GM19035 (cell line): ENCODE data around the gene KIF25.
"Not testable (repeated sequence)": the region's sequence is repeated elsewhere in the genome, so short reads cannot be mapped to it uniquely, and the experiment has no call there.

Experiments
- ATAC-seq: cut with Tn5 transposase; IDR thresholded peaks from one replicate; pipeline ENCODE4 v1.9.1; 2021; ENCODE audit not compliant: unreplicated experiment

Gene KIF25

GRCh38 chr6:168063431-168063830, 66.0 kb downstream of the KIF25 start:
- no peak for ATAC-seq

DNA sequence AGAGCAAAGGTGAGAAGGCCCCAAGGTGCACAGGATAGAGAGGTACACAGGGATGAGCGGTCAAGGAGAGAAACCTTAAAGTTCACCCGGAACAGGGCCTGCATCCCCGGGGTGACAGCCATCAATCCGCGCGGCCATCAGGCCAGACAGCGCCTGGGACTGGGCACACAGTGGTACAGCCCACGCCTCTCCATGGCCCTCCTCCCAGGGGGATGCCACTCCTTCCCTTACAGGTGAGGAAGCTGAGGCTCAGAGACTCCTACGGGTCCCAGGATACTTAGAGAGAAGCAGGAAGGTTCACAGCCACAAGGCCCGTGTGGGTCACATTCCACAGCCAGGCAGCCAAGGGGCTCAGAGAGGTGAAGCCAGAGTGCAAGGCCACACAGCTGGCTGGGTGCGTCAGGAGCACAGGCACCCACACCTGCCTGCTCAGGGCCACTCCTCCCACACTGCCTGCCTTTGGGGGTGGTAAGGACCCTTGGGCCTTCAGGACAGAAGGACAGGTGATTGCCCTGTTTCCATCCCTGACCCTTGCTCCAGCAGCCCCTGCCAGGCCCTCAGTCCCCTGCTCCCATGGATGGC, 66.8 kb downstream of the KIF25 start:
- ATAC-seq = no peak

- no peak for ATAC-seq
Observed at GRCh38 chr6:168067081-168067759, 69.7 kb downstream of the KIF25 start.

GRCh38 chr6:168070804-168071203, 73.3 kb downstream of the KIF25 start:
- no peak for ATAC-seq

DNA sequence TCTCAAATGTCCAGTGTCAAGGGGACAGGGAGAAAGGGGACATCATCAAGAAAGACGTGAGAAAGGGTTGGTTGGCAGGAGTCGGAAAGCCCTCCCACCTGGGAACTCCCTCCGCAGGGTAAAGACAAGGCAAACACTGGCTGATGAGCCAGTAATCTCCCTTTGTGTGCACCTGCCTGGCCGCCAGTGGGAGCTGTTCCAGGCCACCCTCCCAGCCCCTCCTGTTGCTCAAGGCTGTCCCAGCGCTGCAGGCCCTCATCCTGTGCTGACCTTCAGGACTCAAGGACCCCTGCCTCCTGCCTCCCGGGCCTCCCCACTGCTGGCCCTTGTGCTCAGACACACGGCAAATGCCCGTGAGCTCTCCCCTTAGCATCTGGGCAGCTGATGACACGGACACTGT, 74.1 kb downstream of the KIF25 start:
- no peak for ATAC-seq

- no peak for ATAC-seq
Observed at GRCh38 chr6:168072261-168072660, 74.8 kb downstream of the KIF25 start.

DNA sequence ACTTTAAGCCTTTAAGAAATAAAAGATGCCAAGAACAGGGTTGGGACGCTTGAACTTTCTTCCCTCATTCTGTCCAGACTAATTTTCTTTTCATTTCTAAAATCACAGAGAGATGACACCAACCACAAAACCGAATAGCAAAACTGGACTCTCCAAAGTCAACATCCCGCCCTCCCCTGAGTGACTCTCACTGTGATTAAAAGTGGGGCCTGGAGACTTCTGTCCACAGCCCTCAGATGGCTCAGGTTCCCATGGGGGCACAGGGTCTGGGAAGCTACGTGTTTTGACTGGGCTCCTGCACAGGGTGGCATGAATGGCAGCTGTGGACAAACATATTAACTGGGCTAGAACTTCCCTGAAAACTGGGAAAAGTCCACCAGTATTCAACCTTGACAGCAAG, 75.3 kb downstream of the KIF25 start:
- no peak for ATAC-seq

- no peak for ATAC-seq
Observed at GRCh38 chr6:168073937-168074730, 76.7 kb downstream of the KIF25 start.

DNA sequence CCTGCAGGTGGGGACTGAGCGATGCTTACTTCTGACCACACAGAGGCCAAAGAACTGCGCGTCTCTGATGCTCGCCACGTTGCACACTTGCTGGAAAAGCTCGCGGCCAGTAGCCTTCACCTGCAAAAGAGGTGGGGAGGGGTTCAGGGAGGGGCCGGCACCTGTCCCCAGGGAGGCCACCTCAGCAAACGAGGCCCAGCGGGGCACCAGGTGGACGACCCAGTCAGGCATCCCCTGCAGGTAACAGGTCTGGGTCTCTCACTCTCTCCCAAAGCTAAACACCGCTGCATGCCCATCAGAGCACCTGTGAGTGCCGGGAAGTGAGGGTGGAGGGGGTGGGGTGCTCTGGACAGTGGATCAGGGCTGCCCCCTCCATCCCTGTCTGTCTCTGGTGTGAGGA, 77.7 kb downstream of the KIF25 start:
- ATAC-seq = no peak

GRCh38 chr6:168075787-168076202, 78.3 kb downstream of the KIF25 start:
- ATAC-seq = no peak

DNA sequence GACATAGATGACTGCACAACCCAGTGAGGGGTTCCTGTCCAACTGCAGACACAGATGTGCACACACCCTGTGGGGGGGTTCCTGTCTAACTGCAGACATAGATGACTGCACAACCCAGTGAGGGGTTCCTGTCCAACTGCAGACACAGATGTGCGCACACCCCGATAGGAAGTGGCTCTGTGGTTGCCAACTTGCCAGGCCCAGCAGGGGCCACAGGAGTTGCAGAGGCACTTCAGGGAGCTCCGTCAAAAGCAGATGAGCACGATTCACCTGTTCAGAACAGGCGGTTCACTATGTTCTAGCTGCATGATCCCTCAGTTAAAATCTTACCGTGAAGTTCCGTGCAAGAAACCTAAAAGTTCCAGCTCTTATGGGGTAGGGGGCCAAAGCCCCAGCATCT, 79.9 kb downstream of the KIF25 start:
- not testable (repeated sequence) for ATAC-seq

GRCh38 chr6:168078175-168078942, 80.9 kb downstream of the KIF25 start:
- no peak for ATAC-seq

GRCh38 chr6:168078943-168079405, 81.5 kb downstream of the KIF25 start, which contains the start of gene FRMD1:
Gene FRMD1 (minus strand): TSS chr6:168079212. CDS start chr6:168079094, 118 bp downstream.
- ATAC-seq = no peak

- no peak for ATAC-seq
Observed at GRCh38 chr6:168080393-168081077, 83.1 kb downstream of the KIF25 start.

DNA sequence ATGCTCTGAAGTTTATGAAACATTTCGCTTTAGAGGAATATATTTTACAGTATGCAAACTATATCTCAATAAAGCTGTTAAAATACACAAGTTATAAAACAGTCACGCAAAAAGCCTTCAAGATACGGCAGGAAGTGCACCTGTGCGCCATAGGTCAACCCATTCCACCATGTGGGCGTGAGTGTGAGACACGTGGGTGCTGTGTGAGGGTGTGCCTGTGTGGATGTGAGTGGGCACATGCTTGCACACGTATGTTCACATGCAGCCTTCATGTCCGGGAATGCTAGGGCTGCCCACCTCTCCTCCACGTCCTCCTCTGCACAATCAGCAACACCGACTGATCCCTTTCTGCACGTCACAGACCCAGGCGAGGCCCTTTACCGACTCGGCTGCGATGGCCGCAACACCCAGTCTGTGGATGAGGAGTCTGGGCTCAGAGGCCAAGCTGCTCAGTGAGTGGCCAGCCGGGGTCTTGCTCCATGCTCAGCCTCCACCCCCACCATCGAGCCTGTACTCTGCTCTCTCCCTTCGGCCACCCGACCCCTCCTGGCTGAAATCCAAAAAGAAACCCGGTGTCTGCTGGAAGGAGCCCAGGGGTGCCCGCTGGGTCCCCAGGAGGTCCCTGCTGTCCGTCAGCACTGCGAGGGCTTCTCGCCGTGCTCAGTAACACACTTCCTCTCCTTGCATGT, 84.5 kb downstream of the KIF25 start:
- ATAC-seq = no peak

DNA sequence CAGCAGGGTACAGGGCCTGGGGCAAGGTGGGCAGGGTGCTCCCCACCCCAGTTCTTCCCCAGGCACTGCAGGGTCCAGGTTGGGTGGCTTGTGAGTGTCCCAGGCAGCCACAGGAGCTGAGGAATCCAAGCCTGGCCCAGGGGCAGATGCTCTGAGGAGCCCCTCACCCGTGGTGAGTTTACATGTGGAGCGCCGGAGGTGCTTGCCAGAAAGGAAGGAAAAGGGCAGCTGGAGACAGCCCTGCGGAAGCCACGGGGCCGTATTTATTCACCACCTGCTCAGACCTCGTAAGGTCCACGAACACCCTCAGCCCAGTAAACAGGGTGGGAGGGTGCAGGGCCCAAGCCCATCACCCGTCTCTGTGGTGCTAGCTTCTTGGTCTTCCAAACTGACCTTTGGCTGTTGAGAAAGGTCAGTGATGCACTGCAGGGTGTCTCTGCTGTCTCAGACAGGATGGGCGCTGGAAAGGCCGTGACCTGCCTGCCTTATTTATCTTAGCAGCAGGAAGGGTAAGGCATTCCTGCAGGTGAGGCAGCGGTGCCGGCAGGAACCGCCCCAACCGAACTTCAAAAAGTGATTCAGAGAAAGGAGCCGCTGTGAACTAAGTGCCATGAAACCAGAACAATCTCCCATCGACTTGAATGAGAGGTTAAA, 85.5 kb downstream of the KIF25 start:
- no peak for ATAC-seq

DNA sequence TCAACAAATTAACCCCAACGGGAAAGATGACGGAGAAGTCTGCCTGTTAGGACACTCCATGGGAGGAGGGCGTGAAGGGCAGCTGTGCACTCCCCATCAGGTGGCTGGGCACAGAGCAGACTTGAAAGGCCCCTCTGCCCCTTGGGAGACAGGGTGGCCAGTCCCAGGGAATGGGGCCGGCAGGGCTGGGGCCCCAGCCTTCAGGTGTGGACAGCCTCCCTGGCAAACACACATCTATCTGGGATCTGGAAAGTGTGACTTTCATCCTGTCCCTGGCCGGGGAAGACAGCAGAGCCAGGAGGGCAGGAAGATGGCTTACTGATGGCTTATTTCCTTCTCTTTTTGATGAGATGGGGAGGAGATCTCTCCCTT, 86.0 kb downstream of the KIF25 start:
- ATAC-seq = no peak

- ATAC-seq = no peak
Observed at GRCh38 chr6:168084465-168085160, 87.1 kb downstream of the KIF25 start.

GRCh38 chr6:168086066-168086465, 88.6 kb downstream of the KIF25 start:
- ATAC-seq = no peak
